A172 (cell line): ENCODE measurements around the gene AUTS2. TPM values are rescaled to one million over a fixed set of nuclear protein-coding genes. Genes with fewer than 3 reads are reported as not detected.

Experiments
- DNase-seq: peaks from one replicate; pipeline ENCODE4 v3.0.0-alpha.2; 2015; ENCODE audit warnings: low spot score
- total RNA-seq: library from RNA; depleted of rRNA; stranded (reverse); fragments of >200 nt; shearing (Covaris generic); gene quantifications from 2 replicates; pipeline ENCODE4 v1.2.3, GENCODE V29; 2014

Gene AUTS2
- total RNA-seq, 1 experiment from 2014 or later = 4.6 TPM

DNA sequence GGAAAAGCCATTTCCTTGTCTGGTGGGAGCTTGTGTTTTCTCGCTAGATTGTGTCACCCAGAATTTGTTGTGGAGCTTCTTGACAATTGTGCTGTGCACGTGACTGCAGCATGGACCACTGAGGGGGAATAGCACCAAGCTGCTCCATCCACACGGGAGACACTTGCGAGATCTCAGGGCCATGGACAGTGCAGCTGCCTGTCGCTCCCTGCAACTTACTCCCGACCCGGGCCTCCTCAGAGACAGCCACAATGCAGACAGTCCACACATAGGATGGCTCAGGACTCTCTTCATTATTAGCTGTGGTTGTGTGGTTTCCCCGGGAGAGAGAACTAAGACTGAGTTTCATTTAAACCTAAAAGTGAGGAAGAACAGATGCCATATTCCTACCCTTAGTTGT, 860.5 kb downstream of the AUTS2 start:
- no peak for DNase-seq

GRCh38 chr7:70459546-70459945, 861.3 kb downstream of the AUTS2 start:
- no peak for DNase-seq

DNA sequence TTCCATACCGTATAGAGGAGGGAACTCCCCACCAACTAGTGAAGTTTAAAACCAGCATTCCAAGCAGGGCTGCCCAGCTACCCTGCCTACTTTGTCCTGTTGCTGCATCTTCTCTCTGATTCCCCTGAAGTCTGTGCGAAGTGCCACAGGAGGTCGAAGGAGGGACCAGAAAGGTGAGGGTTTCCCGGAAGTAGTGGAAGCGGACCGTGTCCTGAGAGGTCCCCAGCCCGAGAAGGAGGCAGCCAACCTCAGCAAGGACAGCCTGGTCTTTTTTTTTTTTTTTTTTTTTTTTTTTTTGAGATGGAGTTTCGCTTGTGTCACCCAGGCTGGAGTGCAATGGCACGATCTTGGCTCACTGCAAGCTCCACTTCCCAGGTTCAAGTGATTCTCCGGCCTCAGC, 861.8 kb downstream of the AUTS2 start:
- no peak for DNase-seq

GRCh38 chr7:70460562-70460961, 862.3 kb downstream of the AUTS2 start:
- DNase-seq = no peak

DNA sequence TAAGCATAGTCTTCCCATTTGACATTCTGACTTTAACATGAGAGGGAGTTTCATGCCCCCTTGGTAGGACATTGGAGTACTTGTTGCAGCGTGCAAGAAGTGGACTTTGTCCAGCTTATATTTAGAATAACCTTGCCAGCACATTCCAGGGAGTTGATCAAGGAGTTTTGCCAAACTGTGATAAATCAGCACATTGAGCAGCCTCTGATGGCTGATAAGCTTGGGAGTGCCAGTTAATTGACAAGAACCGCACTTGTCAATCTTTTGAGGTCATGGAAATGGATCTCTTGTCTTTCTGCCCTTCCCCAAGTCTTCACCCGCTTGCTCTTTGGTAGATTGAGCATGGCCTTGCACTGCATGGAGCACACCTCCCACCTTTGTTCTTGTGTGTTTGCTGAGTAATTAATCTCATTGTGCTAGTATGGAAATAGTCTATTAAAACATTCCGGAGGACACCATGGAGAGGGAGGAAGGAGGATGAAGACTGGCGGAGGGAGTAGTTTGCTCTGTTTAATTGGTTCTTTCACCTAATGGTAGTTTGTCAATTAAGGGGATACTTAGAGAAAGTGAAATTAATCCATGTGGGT, 865.2 kb downstream of the AUTS2 start:
- DNase-seq = no peak

DNA sequence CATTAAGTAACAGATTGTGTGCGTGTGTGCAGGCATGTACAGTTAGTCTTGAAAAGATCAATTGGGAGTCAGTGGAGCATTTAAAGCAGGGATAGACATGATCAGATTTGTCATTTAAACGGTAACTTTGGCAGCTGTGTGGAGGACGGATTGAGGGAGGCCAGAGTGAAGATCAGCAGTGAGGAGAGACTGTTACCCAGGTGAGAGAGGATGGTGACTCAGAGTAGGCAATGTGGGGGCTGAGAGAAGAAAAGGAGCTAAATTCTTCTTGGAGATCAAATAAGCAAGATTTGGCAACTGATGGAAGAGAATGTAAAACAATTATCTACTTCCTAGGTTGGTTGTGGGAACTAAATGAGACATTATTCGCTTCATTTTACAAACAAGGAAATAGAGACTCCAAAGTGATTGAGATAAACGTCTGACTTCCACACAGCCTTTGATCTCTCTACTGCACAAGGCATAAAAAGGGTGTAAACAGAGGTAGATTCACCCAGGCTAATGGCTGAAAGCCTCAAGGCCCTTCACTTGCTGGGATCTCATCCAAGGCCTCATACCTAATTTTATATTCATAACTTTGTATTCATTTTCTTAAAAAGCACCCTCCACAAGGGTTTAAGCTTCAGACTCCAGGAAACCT, 868.6 kb downstream of the AUTS2 start:
- DNase-seq = no peak

GRCh38 chr7:70470746-70471145, 872.5 kb downstream of the AUTS2 start:
- no peak for DNase-seq

GRCh38 chr7:70472601-70473237, 874.4 kb downstream of the AUTS2 start:
- DNase-seq = no peak

DNA sequence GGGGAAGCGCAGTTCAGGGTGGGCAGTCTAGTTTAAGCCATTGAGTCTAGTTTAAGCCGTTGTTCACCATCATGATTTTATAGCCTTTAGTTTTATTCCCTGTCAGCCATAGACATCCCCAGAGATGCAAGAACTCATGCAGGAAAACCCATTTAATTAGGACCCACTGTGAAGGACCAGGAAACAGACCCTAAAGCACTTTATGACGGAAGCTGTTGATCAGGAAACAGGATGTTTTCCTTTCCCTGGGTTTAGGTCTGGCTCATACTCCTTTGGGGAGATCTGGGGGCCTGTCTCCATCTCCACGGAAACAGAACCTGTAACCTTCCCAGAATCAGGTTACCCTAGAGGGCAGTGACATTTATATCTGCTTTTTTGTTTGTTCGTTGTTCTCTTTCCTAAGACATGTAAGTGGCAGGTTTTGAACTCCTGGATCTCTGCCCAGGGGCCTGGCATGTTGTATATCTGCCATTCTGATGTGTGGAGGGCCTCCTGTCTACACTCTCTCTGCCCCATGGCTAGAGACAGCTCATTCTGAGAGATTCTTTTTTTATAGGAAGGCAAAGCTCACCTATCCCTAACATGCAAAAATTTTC, 876.5 kb downstream of the AUTS2 start:
- DNase-seq = no peak

GRCh38 chr7:70477036-70478010, 879.0 kb downstream of the AUTS2 start:
- DNase-seq = peak; percentile 94

GRCh38 chr7:70479153-70480021, 881.1 kb downstream of the AUTS2 start:
- DNase-seq = no peak

- peak; percentile 76 for DNase-seq
These were observed 882.8 kb downstream of the AUTS2 start for GRCh38 chr7:70480927-70481569.

DNA sequence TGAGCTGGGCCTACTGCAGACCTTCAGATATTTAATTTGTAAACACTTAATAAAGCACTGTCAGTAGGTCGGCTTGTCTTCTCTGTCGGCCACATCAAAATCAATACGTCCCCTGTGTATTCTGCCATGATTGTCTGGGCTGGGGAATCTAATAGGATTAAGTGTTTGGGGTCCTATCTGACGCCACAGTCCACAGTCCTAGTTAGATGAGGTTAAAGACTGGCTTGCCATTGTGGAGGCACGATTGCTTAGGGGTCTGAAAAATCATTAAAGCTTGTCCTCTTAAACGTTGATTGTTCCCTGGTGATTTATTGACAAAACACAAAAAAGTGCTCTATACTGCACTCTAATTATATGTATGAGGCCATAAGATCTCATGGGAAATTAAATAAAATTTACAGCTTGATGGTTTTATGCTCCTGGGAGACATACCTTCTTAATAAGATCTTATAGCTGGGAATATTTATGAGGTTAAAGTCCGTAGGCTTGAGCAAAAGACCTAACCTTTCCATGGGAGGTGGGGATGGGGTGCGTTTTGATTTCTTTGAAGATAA, 883.4 kb downstream of the AUTS2 start:
- DNase-seq = no peak

DNA sequence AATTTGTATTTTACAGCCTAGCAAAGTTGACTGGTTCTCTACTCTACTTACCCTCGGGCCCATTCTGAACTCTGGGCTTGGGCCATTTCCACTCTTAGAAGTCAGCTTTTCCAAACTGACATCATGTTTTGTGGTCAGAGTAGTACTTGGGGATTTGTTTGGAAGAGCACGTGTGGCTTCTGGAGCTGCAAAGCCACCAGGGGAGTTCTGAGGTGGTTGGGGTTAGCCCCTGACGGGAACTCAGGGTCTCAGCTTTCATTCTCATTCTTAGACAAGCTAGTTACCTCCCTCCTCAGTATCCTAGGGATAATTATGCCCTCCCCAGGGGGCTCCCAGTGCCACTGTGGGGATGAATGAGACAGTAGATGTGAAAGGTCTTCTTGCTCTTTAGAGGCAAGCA, 886.0 kb downstream of the AUTS2 start:
- no peak for DNase-seq

- DNase-seq = no peak
These were observed 888.7 kb downstream of the AUTS2 start for GRCh38 chr7:70486977-70487376.

DNA sequence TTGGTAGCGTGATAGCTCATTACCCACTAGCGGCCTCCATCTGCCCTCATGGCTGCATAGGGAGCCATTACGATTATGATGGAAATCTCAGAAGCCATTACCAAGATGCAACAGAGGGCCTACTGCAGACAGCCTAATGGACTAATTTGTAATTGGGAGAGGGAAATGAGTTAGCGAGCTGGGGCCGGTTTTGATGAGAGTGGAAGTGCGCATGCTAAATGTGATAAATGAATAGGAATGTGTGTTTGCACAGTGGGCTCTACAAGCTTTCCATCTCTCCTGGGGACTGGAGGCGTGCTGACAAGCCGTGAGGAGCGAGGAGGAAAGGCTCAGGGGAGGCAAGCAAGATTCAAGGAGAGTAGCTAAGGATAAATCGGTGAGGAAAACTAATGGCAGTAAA, 889.2 kb downstream of the AUTS2 start:
- no peak for DNase-seq

- no peak for DNase-seq
These were observed 889.6 kb downstream of the AUTS2 start for GRCh38 chr7:70487886-70488285.

DNA sequence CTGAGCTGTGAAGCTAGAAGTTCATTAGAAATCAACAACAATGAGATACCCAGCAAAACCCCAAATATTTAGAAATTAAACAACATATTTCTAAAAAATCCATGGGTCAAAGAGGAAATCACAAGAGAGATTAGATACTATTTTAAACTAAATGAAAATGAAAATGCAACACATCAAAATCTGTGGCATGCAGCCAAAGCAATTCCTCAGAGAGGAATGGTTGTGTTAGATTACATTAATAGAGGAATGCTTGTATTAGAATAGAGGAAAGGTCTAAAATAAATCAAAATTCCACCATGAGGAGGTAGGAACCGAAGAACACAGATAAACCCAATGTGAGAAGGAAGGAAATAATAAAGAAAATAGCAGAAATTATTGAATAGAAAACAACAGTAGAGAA, 891.5 kb downstream of the AUTS2 start:
- no peak for DNase-seq

GRCh38 chr7:70492625-70493024, 894.4 kb downstream of the AUTS2 start:
- DNase-seq = no peak
